Sigmoid colon (tissue), 4 donors: ENCODE measurements around the gene IFI16.

Source experiments
- CTCF ChIP-seq, 4 experiments: fragments of 450-650 bp in 3 of 4; fragments of 200-600 bp in 1 of 4; IDR thresholded peaks; one replicate each; pipeline ENCODE4 v1.5.1; 2016 to 2019; ENCODE audit warnings: antibody characterized with exemption in 4 of 4, mild to moderate bottlenecking in 3 of 4, moderate library complexity in 2 of 4
- EP300 ChIP-seq, 4 donors: sonication (generic); formaldehyde crosslinking; IDR thresholded peaks; one replicate each; pipeline ENCODE4 v1.6.1; 2017; ENCODE audit warnings: antibody characterized with exemption in 4 of 4
- POLR2A ChIP-seq, 2 donors: fragments of 450-650 bp; IDR thresholded peaks; one replicate each; pipeline ENCODE4 v1.6.1; 2016; ENCODE audit warnings: antibody characterized with exemption in 2 of 2, mild to moderate bottlenecking in 2 of 2, moderate library complexity in 2 of 2
- POLR2AphosphoS5 ChIP-seq, 4 donors: sonication (generic); formaldehyde crosslinking; IDR thresholded peaks; one replicate each; pipeline ENCODE4 v1.6.1; 2017; ENCODE audit warnings: antibody characterized with exemption in 4 of 4

- TF ChIP-seq POLR2A (IDR thresholded peaks at IDR 0.05) (no peak), CTCF (IDR thresholded peaks at IDR 0.05) (no peak), POLR2AphosphoS5 (IDR thresholded peaks at IDR 0.05) (no peak), EP300 (IDR thresholded peaks at IDR 0.05) (no peak)
These were observed 55.4 kb downstream of the IFI16 start for GRCh38 chr1:159065106-159065505.
